HG03520 (cell line): ENCODE data around the gene NCKAP5.

Source experiments
- ATAC-seq: cut with Tn5 transposase; IDR thresholded peaks from one replicate; pipeline ENCODE4 v1.9.1; 2021; ENCODE audit warnings: mild to moderate bottlenecking, moderate library complexity; ENCODE audit not compliant: unreplicated experiment

NCKAP5 gene

GRCh38 chr2:133568172-133568571 lies at the start of gene NCKAP5:
Gene NCKAP5 (minus strand): TSS chr2:133568463. CDS start chr2:133517526, 50,937 bp downstream.
- ATAC-seq: no peak

DNA sequence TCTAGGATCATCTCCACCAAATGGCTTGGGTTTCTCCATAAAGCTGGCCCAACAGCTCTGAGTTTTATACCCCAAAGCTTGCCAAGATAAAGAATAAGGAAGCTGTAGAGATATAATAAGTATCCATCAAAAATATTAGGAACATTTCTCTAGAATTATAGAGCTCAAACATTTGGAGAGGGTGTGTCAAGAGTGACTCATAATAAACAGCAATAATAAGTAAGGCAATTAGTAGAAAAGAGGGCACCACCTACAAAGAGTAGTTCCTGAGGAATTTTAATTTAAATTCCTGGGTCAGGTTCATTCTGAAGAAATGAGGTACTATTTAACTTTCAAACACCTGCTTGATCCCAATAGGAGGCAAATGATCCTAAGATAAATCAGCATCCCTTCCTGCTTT lies 41.4 kb upstream of the NCKAP5 start:
- ATAC-seq: no peak

DNA sequence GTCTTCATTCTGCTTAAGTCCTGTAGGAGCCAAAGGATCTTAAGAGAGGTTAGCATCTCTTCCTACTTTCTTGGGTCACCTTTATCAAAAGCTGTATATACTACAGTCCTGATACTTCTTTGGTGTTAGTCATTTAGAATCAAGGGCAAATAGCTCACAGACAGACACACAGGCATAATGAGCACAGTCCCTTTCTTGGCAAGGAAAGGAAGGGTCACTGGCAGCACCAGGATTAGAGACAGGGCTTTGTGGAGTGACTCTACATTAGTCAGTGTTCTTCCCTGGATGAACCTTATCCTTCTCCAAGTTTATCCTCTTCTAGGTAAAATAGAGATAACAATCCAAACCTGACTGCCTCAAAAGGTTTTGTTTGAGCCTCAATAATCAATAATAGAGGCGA lies 40.0 kb upstream of the NCKAP5 start:
- ATAC-seq: no peak

DNA sequence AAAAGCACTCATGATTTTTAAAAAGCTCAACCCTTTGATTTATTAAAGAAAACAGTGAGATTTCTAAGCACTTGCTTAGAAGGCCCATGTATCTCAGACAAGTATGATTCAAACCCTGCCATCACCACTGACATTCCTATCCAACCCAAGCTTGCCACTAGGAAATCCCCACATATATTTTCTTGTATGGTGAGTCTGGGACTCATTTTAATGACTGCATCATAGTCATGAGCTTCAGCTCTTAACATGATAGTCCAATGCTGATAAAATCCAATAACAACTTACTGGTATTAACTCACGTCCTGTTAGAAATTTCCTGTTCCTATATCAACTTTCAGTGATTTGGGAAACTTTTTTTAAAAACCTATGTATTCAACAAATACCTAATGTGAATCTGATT lies 39.4 kb upstream of the NCKAP5 start:
- no peak for ATAC-seq

DNA sequence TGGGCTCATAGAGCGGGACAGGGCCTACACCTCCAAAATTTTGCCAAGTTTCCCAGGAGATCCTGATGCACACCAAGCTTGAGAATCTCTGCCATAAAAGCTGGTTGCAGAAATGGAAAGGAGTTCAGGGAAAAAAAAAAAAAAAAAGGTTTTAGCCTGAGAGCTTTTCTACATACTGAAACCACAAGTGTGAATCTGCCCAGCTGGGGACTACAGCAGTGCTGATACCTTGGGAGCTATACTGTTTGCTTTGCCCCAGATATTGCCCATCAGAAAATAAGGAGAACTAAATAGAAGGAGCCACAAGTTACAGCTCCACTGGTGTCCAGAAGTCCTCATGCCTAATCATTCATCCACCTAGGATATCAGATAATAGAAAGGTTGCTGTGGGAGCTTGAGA lies 38.4 kb upstream of the NCKAP5 start:
- ATAC-seq: no peak

- ATAC-seq: no peak
Observed at GRCh38 chr2:133605766-133606137, 37.5 kb upstream of the NCKAP5 start.

- no peak for ATAC-seq
Observed at GRCh38 chr2:133605011-133605765, 36.9 kb upstream of the NCKAP5 start.

- no peak for ATAC-seq
Observed at GRCh38 chr2:133603109-133603508, 34.8 kb upstream of the NCKAP5 start.

DNA sequence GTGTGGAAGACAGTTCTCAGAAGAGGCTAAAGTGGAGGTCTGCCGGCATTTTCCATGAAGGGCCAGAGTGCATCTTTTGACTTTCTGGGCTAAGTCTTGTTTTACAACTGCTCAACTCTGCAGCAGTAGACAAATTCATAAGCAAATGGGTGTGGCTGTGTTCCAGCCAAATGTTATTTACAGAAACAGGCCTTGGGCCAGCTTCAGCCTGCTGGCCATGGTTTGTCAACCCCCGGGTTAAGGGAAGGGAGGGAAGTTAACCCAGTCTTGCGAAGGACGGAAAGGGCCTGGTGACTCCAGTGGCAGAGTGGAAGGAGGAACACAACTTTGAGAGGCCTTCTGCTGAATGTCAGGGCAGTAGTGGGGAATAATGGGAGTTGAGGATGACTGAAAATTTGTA lies 34.3 kb upstream of the NCKAP5 start:
- no peak for ATAC-seq

GRCh38 chr2:133600266-133600928 lies 32.1 kb upstream of the NCKAP5 start:
- ATAC-seq: no peak

DNA sequence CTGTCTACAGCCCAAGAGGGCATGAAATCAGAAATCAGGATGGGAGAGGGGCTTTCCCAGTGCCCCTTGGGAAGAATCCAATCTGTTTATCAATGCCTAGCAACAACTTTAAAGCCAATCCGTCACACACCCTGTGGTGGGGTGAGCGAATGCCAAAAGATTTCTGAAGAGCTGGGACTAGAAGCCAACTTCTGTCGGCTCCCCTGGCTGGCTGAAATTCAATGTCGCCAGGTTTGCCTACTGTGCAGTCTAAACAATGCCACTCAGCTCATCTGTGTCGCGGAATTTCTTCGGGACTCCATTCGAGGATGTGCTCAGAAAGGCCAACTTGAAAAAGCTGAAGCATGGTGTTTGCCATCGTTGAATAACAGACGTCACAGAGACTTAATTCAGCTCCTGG lies 31.5 kb upstream of the NCKAP5 start:
- no peak for ATAC-seq

DNA sequence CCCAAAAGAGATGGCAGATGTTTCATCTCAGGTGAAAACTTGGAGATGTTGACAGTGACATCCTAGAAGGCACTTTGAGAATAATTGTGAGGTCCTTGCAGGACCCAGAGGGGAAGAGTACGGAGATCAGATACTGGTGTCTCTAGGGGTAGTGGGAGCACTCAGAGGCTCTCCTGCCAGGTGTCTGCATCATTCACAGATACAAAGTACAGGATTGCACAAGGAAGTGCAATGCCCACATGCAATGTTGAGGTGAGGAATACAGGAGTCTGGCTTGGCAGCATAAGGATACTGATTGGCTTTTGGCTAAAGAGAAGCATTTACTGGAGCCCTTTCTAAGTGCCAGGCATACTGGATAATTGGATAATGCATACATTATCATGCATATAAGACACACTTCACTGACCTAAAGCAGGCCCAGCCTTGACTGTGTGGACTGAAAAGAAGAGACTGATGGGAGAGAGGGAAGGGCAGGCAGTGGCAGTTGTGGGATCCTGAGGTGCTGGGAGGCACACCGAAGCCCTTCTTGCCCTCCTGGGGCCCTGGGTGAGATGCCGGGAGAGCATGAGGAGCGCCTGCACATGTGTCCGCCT lies 31.0 kb upstream of the NCKAP5 start:
- no peak for ATAC-seq

- ATAC-seq: no peak
Observed at GRCh38 chr2:133598769-133599168, 30.5 kb upstream of the NCKAP5 start.

- ATAC-seq: no peak
Observed at GRCh38 chr2:133596701-133597393, 28.6 kb upstream of the NCKAP5 start.

- ATAC-seq: no peak
Observed at GRCh38 chr2:133591164-133591563, 22.9 kb upstream of the NCKAP5 start.

DNA sequence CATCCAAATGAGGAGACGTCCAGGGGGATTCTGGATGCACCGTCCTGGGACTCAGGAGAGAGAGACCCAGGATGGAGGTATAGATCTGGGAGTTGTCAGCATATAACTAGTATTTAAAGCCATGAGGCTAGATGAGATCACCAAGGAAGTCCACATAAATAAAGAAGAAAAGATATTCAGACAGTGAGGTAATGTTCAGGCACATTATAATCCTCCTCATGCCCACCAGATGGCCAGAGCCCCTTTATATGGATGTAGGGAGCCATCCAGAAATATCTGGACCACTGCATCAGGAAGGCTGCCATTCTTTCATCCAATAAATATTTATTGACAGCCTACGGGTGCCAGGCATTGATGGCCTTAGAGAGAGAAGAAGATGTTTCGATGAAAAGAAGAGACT lies 21.2 kb upstream of the NCKAP5 start:
- ATAC-seq: no peak

- no peak for ATAC-seq
Observed at GRCh38 chr2:133588144-133588543, 19.9 kb upstream of the NCKAP5 start.

DNA sequence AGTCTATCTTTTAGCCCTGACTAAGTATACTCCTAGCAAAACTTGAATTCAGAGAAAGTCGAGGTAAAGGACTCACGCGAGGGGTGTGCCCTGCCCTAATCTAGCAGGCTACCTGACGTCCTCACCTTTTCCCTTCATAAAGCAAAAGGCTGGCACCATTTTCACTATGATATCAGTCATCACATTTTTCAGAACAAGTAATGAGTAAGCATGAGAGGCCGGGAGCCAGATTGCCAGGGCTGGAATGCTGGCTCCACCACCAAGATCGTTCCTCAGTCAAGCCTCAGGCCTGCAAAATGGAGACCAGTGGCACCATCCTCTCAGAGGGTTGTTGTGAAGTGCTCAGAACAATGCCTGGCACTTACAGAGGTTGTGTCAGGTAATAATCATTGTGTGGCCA lies 18.7 kb upstream of the NCKAP5 start:
- ATAC-seq: no peak

GRCh38 chr2:133581010-133581760 lies 12.9 kb upstream of the NCKAP5 start:
- ATAC-seq: no peak

- no peak for ATAC-seq
Observed at GRCh38 chr2:133579274-133579673, 11.0 kb upstream of the NCKAP5 start.

DNA sequence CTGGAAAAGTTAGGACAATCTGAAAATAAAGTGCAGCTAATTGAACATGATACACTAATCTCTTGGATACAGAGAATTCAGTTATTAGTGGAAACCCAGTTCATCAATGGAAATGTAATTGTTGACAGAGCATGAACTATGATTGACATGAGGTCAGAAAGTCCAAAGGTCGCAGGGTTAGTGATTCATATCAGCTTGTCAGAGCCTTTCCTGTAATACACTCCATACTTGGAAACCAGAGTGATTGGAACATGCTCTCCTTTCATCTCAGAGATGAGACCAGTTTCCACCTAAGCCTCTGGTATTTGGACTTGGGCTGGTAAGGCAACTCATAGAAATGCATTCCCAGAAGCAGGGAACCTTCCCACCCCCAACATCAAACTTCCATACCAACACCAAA lies 8.5 kb upstream of the NCKAP5 start:
- no peak for ATAC-seq
